HCT116 (cell line): ENCODE data around the gene GLMN.

Experiments
- POLR2AphosphoS5 ChIP-seq: IDR thresholded peaks from 2 replicates; pipeline ENCODE4 v1.6.1; 2011; ENCODE audit warnings: mild to moderate bottlenecking, low read depth, low read length, moderate library complexity
- SP1 ChIP-seq: IDR thresholded peaks from 2 replicates; pipeline ENCODE4 v1.6.1; 2012; ENCODE audit warnings: low read depth

DNA sequence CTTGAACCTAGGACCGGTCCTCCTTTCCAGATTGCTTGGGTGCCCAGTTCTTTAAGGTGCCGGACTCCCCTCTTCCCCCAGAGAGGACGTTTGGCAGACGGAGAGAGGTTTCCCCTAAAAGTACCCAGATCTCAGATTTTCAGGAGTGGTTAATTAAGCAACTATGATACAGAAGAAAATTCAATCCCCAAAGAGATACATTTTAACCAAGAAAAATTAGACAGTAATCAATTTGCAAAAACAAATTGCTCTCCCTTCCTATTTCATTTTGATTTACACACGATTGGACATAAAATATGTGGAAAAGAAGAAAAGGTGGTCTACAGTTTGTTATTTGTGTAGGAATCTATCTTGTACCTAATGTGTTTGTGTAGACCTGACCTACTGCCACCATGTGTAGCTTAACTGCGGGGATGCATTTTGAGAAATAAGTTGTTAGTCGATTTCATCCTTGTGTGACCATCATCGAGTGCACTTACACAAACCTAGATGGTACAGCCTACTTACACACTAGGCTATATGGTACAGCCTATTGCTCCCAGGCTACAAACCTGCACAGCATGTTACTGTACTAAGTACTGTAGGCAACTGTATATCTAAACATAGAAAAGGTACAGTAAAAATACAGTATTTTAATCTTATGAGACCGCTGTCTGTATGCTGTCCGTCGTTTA is 827 bp upstream of the GLMN start:
- TF ChIP-seq SP1 (no peak), POLR2AphosphoS5 (no peak)
